Prostate gland (tissue), 2 donors: ENCODE data around the gene OR56A3.

Experiments used
- POLR2A ChIP-seq: fragments of 450-650 bp; IDR thresholded peaks from one replicate; pipeline ENCODE4 v1.6.1; 2016; ENCODE audit warnings: antibody characterized with exemption, mild to moderate bottlenecking
- TF ChIP-seq, protein P1 (sequence below), 4 experiments: fragments of 200-600 bp in 2 of 4; fragments of 450-650 bp in 2 of 4; sonication (generic) in 2 of 4; IDR thresholded peaks; 1 replicate in 3 of 4; 2 replicates in 1 of 4; pipeline ENCODE4 v1.5.1; 2016 to 2019; ENCODE audit warnings: antibody characterized with exemption in 4 of 4, mild to moderate bottlenecking in 2 of 4, moderate library complexity in 2 of 4

DNA sequence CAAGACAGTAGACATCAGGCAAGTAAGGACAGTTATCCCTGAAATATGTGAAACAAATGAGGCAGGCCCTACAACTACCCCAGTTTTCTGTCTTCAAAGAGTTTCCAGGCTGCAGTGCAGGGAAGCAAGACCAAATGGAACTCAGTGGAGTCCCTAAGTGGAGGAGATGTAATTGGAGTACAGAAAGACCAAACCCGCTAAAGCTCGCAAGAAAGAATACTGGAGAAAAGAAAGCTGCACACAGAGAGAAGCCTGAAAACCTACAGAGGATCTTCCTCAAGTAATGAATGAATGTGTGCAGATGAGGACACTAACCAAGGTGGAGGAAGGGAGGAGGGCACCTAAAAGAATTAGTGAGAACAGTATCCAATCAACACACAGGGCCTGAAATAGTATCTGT is 1.3 kb upstream of the OR56A3 start:
- no peak for TF ChIP-seq POLR2A
- TF ChIP-seq, protein P1, sequence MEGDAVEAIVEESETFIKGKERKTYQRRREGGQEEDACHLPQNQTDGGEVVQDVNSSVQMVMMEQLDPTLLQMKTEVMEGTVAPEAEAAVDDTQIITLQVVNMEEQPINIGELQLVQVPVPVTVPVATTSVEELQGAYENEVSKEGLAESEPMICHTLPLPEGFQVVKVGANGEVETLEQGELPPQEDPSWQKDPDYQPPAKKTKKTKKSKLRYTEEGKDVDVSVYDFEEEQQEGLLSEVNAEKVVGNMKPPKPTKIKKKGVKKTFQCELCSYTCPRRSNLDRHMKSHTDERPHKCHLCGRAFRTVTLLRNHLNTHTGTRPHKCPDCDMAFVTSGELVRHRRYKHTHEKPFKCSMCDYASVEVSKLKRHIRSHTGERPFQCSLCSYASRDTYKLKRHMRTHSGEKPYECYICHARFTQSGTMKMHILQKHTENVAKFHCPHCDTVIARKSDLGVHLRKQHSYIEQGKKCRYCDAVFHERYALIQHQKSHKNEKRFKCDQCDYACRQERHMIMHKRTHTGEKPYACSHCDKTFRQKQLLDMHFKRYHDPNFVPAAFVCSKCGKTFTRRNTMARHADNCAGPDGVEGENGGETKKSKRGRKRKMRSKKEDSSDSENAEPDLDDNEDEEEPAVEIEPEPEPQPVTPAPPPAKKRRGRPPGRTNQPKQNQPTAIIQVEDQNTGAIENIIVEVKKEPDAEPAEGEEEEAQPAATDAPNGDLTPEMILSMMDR (IDR thresholded peaks at IDR 0.05): no peak
